Measurements from ENCODE around the gene OS9.

The OS9 gene

GRCh38 chr12:57752668-57753000 is 58.7 kb downstream of the OS9 start:
- H3K4me3 ChIP-seq (ENCODE audit: low read length): peak overlapping the region; percentile 49
- DNase-seq (ENCODE audit: low read depth): no peak
- no peak for TF ChIP-seq CTCF (conservative IDR thresholded peaks at IDR 0.05; ENCODE audit: low read depth, low read length)

- no peak overlapping the region for H3K4me3 ChIP-seq (ENCODE audit: low read length)
- no peak for DNase-seq (ENCODE audit: low read depth)
- TF ChIP-seq CTCF (conservative IDR thresholded peaks at IDR 0.05; ENCODE audit: low read depth, low read length): no peak
Measured at GRCh38 chr12:57753756-57754337, 59.9 kb downstream of the OS9 start.

GRCh38 chr12:57754411-57755193 is 60.7 kb downstream of the OS9 start, which contains the start of gene MARCHF9:
Gene MARCHF9, plus strand, starts transcription at chr12:57755103. Its CDS starts 426 bp downstream, at chr12:57755529.
- TF ChIP-seq CTCF (conservative IDR thresholded peaks at IDR 0.05; ENCODE audit: low read depth, low read length): no peak
- peak within 1 kb of the TSS; percentile 55 for H3K4me3 ChIP-seq (ENCODE audit: low read length)
- DNase-seq (ENCODE audit: low read depth): no peak

- H3K4me3 ChIP-seq (ENCODE audit: low read length): peak overlapping the region; percentile 40
- TF ChIP-seq CTCF (conservative IDR thresholded peaks at IDR 0.05; ENCODE audit: low read depth, low read length): no peak
- no peak for DNase-seq (ENCODE audit: low read depth)
Measured at GRCh38 chr12:57755194-57755453, 61.2 kb downstream of the OS9 start.

- no peak for DNase-seq (ENCODE audit: low read depth)
- H3K4me3 ChIP-seq (ENCODE audit: low read length): peak overlapping the region; percentile 44
- TF ChIP-seq CTCF (conservative IDR thresholded peaks at IDR 0.05; ENCODE audit: low read depth, low read length): no peak
Measured at GRCh38 chr12:57755454-57756372, 61.8 kb downstream of the OS9 start.

- peak; percentile 92 for TF ChIP-seq CTCF (conservative IDR thresholded peaks at IDR 0.05; ENCODE audit: low read depth, low read length)
- peak overlapping the region; percentile 44 for H3K4me3 ChIP-seq (ENCODE audit: low read length)
- DNase-seq (ENCODE audit: low read depth): no peak
Measured at GRCh38 chr12:57756406-57757341, 62.7 kb downstream of the OS9 start.

All from retinal pigment epithelial cell (primary cell).